GM21717 (cell line): ENCODE data around the gene ZNF865.
"Not testable (repeated sequence)": the region's sequence is repeated elsewhere in the genome, so short reads cannot be mapped to it uniquely, and the experiment has no call there.

Experiments used
- ATAC-seq: cut with Tn5 transposase; IDR thresholded peaks from one replicate; pipeline ENCODE4 v1.9.1; 2021; ENCODE audit warnings: mild to moderate bottlenecking, moderate library complexity; ENCODE audit not compliant: unreplicated experiment

The ZNF865 gene

GRCh38 chr19:55605637-55606470 is at the start of gene ZNF865:
TSS of gene ZNF865 (plus strand) at chr19:55605647. CDS start at chr19:55613619, 7,972 bp downstream.
- peak; percentile 26 for ATAC-seq

- no peak for ATAC-seq
These were observed 45.8 kb upstream of the ZNF865 start for GRCh38 chr19:55559684-55560083.

GRCh38 chr19:55563261-55563690 is 42.2 kb upstream of the ZNF865 start:
- no peak for ATAC-seq

- no peak for ATAC-seq
These were observed 38.6 kb upstream of the ZNF865 start for GRCh38 chr19:55566823-55567222.

- ATAC-seq, result no peak
These were observed 37.6 kb upstream of the ZNF865 start for GRCh38 chr19:55567708-55568328.

- not testable (repeated sequence) for ATAC-seq
These were observed 36.0 kb upstream of the ZNF865 start for GRCh38 chr19:55569477-55569876.

GRCh38 chr19:55573929-55574328 is 31.5 kb upstream of the ZNF865 start:
- ATAC-seq, result not testable (repeated sequence)

- no peak for ATAC-seq
These were observed 28.7 kb upstream of the ZNF865 start for GRCh38 chr19:55576746-55577145.

GRCh38 chr19:55578031-55578760 is 27.3 kb upstream of the ZNF865 start:
- no peak for ATAC-seq

- no peak for ATAC-seq
These were observed 26.4 kb upstream of the ZNF865 start for GRCh38 chr19:55578761-55579747.

GRCh38 chr19:55579766-55580621 is 25.5 kb upstream of the ZNF865 start:
- no peak for ATAC-seq

- ATAC-seq, result no peak
These were observed 24.8 kb upstream of the ZNF865 start, which contains the start of gene ZNF579 for GRCh38 chr19:55580628-55581144. TSS of gene ZNF579 (minus strand) at chr19:55580848. CDS start at chr19:55579639, 1,209 bp downstream.

- no peak for ATAC-seq
These were observed 24.2 kb upstream of the ZNF865 start for GRCh38 chr19:55581145-55581822.

GRCh38 chr19:55581823-55582223 is 23.6 kb upstream of the ZNF865 start:
- ATAC-seq, result no peak

- not testable (repeated sequence) for ATAC-seq
These were observed 23.2 kb upstream of the ZNF865 start for GRCh38 chr19:55582284-55582683.

- ATAC-seq, result not testable (repeated sequence)
These were observed 21.6 kb upstream of the ZNF865 start for GRCh38 chr19:55583897-55584296.

- no peak for ATAC-seq
These were observed 20.6 kb upstream of the ZNF865 start for GRCh38 chr19:55584871-55585270.

- ATAC-seq, result no peak
These were observed 19.6 kb upstream of the ZNF865 start for GRCh38 chr19:55585658-55586339.
